Stimulated activated CD8-positive, alpha-beta memory T cell treated with anti-CD3 and anti-CD28 coated beads, Interleukin-15, amount 100 ng/mL, for 1 hour (primary cell): Measurements from ENCODE around the gene PGC.

Experiments
- DNase-seq: peaks from one replicate; pipeline ENCODE4 v3.0.0-alpha.2; 2020; ENCODE audit warnings: low read depth

The PGC gene

GRCh38 chr6:41714556-41715273, 32.5 kb downstream of the PGC start:
- DNase-seq = no peak

- DNase-seq = no peak
Measured at GRCh38 chr6:41713650-41714291, 33.4 kb downstream of the PGC start.

GRCh38 chr6:41713159-41713649, 34.0 kb downstream of the PGC start:
- no peak for DNase-seq

GRCh38 chr6:41712651-41713103, 34.5 kb downstream of the PGC start:
- DNase-seq = no peak

DNA sequence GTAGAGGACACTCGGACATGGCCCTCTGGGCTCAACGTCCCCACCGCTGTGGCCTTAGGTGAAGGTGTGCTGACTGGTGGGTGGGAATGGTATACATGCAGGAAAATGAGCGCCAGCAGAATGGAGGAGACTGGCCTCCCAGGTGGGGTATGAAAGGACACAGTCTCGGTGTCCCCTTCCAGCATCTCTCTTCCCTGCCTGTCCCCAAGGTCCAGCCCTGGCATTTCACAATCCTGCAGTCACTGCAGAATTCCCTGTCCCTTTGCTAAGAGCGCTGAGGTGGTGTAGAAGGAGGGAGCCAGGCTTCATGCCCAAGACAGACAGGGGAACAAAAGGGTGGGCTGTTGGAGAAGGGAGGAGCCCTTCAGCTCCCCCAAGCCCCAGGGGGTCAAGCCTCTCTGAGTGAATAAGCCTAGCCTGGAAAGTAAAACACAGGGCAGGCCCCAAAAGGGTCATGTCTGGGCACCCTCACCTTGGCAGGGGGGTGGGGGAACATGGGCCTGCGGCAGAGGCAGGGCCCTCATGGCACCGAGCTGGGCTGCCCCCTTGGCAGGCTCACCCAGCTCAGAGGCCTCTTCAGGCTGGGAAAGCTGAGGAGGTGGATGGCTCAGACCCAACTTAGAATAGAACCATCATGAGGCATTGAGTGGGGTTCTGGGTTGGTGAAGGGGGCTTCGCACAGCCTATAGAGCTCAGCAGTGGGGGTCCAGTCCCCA, 35.7 kb downstream of the PGC start:
- DNase-seq = no peak

- DNase-seq = no peak
Measured at GRCh38 chr6:41709375-41709774, 37.8 kb downstream of the PGC start.

GRCh38 chr6:41708856-41709255, 38.3 kb downstream of the PGC start:
- DNase-seq = no peak

- DNase-seq = no peak
Measured at GRCh38 chr6:41707565-41708200, 39.5 kb downstream of the PGC start.

DNA sequence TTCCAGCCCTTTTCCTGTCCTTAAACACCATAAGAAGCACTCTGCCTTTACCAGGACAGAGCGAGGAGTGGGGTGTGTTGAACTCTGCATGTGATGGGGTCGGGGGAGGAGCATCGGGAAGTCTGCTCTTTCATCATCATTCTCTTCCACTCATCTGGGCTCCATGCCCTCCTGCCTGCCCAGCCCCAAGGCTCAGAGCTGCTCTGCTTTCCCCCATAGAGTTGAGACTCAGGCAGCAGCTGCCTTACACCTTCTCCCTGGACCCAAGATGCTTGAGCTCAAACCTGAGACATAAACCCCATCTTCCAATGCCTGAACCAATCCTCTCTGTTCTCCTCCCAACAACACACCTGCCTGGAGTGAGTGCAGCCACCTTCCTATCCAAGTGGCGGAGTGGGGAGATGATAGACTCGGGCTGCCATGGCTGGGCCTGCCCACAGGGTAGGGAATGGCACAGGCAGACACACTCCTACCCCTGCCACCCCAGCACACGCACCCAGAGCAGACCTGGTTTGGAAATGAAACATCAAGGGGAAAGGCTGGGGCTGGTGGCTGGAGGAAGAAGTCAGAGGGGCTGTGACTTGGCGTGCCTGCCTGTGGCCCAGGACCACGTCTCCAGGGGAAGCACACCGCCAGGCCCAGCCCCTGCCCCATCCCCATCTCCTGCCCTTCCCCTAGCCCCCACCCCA, 40.2 kb downstream of the PGC start:
- DNase-seq = no peak

- DNase-seq = no peak
Measured at GRCh38 chr6:41705996-41706835, 41.0 kb downstream of the PGC start.

- DNase-seq = no peak
Measured at GRCh38 chr6:41705311-41705995, 41.7 kb downstream of the PGC start.

DNA sequence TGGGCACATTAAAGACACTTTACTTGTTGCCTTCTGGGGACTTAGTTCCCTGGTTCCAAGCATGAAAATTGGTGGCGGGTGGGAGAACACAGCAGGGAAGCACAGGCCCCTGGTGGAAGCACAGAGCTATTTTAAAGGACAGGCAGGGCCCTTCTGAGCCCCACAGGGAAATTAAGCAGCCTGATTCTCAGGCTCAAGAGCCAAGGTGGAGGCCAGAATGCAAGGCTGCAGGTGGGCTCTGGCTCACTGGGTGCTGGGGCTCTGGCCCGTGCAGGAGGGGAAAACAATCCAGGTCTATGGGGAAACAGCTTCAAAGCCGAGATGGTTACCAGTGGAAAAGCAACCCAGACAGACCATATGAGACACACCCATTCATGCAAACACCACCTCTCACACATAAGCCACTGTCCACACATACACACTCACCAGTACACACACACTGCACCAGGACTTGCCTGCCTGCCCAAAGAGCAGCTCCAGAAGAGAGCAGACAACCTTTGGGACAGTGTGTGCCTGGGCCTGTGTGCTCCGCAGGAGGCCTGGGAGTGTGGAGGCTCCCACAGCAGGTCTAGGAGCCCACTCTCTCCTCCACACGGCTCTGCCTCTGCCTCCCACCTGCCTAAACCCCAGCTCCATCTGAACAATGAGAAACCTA, 42.4 kb downstream of the PGC start:
- no peak for DNase-seq

DNA sequence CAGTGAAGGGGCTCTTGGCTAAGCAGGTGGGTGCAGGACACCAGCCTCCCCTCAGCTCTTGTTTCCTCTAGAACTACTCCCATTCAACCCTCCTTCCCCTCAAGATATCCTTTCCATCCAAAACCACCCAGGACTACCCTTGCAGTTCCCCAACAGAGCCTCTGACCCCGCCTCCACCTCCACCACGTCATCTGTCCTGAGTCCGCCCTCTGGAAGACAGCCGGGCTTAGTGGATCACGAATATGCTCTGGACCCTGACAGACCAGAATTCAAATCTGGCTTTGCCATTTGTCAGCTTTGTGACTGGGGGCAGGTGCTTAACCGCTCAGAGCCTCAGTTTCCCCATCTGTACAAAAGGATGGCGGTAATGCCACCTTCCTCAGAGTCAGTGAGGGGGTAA, 43.2 kb downstream of the PGC start:
- DNase-seq = no peak

DNA sequence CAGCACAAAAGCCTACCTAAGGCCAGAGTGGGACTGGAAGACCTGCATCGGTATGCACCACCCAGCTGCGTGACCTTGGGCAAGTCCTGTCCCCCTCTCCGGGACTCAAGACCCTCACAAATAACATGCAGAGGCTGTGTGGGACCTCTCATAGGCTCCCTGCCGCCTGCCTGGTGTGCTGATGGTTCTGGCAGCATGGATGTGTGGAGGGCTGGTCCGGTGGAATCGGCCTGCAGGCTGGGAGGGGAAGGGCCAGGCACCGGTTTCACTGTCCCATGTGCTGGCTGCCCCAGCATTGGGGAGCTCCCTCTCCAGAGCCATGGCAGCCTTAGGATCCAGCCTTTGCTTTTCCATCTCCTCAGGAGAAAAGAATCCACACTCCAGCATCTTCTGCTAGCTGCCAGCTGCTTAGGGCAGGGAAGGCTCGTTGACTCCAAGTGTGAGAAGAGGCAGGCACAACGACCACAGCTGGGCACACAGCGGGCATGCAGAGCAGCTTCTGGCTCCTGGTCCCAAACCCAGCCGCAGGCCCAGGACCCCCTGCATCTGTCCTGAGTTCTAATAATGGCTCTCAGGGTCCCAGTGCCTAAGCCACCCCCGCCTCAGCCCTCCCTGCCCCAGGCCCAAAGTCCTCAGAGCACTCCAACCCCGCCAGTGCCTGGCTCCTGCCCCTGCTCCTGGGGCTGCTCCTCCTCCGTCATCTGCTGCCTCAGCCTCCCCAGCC, 44.3 kb downstream of the PGC start:
- DNase-seq = no peak

DNA sequence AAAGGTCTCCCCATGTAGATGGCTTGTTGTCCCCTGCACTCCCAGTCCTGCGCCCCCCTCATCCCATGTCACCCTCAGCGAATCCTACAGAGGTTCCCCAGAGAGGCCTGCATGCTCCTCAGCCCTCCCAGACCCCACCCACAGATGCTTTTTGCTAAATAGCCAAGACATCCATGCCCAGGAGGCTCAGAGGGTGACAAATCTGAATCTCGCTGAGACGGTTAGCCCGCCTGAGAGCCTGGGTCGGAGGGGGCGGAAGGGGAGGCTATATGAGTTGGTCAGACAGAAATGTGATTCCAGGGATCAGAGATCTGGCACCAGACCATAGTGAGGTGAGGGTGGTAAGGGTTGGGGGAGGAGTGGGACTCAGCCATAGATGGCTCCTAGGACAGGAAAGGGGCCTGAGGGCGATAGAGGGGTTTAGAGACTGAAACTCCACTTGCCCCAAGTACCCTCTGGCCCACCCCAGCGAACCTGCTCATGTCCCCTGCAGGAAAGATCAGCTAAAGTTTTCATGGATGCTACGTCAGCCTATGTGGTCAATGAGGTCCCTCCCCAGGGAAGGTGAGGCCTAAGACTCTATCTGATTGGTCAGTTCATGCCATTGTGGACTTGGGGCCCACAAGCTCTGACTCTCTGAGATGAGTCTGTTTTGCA, 45.0 kb downstream of the PGC start:
- no peak for DNase-seq

GRCh38 chr6:41700463-41701347, 46.5 kb downstream of the PGC start:
- DNase-seq = no peak

- no peak for DNase-seq
Measured at GRCh38 chr6:41699063-41699462, 48.1 kb downstream of the PGC start.
